Colonic mucosa (tissue), 4 donors: ENCODE results near the gene HTR6. TPM values are rescaled to one million over a fixed set of nuclear protein-coding genes. Genes with fewer than 3 reads are reported as not detected.

Experiments used
- DNase-seq: peaks from one replicate; pipeline ENCODE4 v3.0.0-alpha.2; 2020
- H3K27ac ChIP-seq: fragments of 200-600 bp; one replicate; pipeline ENCODE4 v1.8.0; 2021
- H3K27me3 ChIP-seq: fragments of 200-600 bp; one replicate; pipeline ENCODE4 v1.8.0; 2021
- H3K36me3 ChIP-seq: fragments of 200-600 bp; one replicate; pipeline ENCODE4 v1.8.0; 2021
- H3K4me1 ChIP-seq: fragments of 200-600 bp; one replicate; pipeline ENCODE4 v1.8.0; 2021; ENCODE audit warnings: mild to moderate bottlenecking
- H3K4me3 ChIP-seq: fragments of 200-600 bp; one replicate; pipeline ENCODE4 v1.8.0; 2021
- H3K9ac ChIP-seq, 2 donors: one replicate each; pipeline ENCODE4 v1.7.0; 2013; ENCODE audit warnings: control low read depth in 2 of 2, low read depth in 2 of 2, low read length in 2 of 2
- H3K9me3 ChIP-seq: fragments of 200-600 bp; one replicate; pipeline ENCODE4 v1.8.0; 2021
- intact Hi-C: fragments of 100-400 bp; cut with DNase I; formaldehyde crosslinking; loops from one replicate; pipeline ENCODE4 v1.14.1; 2022
- total RNA-seq, 2 donors: library from RNA; stranded (reverse); fragmentation: NEBNext Ultra II Directional in 1 of 2; extraction: Animal tissue kit (Norgen Biotek cat#: 25700) in 1 of 2; gene quantifications; one replicate each; pipeline ENCODE4 v1.2.1, GENCODE V29; 2021
- TF ChIP-seq, protein P1 (sequence below): fragments of 200-600 bp; IDR thresholded peaks from one replicate; pipeline ENCODE4 v1.8.0; 2022; ENCODE audit warnings: antibody characterized with exemption, mild to moderate bottlenecking
- donor health status: healthy.
- donor health status: DM: no; HTN: no; CAD: no.
- donor health status: DM: no; HTN: no; CAD: no.

The HTR6 gene
- total RNA-seq, 2 donors from 2014 or later = not detected

DNA sequence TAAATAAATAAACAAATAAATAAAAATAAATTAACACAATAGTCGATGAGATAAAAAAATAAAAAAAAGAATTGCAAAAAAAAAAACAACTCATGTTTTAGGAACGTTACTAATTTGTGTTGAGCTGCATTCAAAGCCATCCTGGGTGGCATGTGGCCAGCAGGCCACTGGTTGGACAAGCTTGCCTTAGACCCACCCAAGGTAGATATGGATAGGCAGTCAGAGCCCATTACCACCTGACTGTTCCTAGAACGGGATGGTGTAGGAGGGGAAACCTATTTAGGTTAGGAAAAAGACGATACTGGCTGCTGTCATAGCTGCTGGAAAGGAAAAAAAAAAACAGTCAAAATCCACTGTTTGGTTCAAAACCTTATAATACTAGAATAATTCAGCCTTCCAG, 40.8 kb downstream of the HTR6 start:
- Histone ChIP-seq H3K36me3 (no peaks in the 10 kb centered on the region), H3K4me1 (no peaks in the 10 kb centered on the region), H3K27me3 (no peaks in the 10 kb centered on the region), H3K4me3 (no peak overlapping the region), H3K27ac (no peak overlapping the region), H3K9ac (no peak overlapping the region), H3K9me3 (no peaks in the 10 kb centered on the region)
- TF ChIP-seq, protein P1, sequence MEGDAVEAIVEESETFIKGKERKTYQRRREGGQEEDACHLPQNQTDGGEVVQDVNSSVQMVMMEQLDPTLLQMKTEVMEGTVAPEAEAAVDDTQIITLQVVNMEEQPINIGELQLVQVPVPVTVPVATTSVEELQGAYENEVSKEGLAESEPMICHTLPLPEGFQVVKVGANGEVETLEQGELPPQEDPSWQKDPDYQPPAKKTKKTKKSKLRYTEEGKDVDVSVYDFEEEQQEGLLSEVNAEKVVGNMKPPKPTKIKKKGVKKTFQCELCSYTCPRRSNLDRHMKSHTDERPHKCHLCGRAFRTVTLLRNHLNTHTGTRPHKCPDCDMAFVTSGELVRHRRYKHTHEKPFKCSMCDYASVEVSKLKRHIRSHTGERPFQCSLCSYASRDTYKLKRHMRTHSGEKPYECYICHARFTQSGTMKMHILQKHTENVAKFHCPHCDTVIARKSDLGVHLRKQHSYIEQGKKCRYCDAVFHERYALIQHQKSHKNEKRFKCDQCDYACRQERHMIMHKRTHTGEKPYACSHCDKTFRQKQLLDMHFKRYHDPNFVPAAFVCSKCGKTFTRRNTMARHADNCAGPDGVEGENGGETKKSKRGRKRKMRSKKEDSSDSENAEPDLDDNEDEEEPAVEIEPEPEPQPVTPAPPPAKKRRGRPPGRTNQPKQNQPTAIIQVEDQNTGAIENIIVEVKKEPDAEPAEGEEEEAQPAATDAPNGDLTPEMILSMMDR = no peak
- intact Hi-C loops = no loop called here
- DNase-seq = no peak

DNA sequence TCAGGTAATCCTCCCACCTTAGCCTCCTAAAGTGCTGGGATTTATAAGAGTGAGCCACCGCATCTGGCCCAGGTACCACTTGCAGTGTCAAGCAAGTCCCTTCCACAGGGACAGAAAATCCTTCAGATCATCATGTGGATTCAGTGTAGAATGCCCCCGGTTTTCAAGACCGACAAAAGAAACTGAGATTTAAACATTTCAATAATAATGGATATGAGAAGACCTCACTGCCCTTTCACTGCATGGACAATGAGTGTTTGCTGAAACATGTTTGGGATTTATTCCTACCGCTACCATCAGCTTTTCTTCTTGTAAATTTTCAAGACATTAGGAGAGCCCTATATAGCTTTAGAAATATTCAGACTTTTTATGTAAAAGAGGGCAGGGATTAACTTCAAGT, 41.5 kb downstream of the HTR6 start:
- no peaks in the 10 kb centered on the region for H3K4me1 ChIP-seq
- TF ChIP-seq, protein P1 = no peak
- no peak for DNase-seq
- H3K27ac ChIP-seq = no peak overlapping the region
- no peaks in the 10 kb centered on the region for H3K36me3 ChIP-seq
- H3K4me3 ChIP-seq = no peak overlapping the region
- H3K9ac ChIP-seq = no peak overlapping the region
- no peaks in the 10 kb centered on the region for H3K9me3 ChIP-seq
- intact Hi-C loops = no loop called here
- no peaks in the 10 kb centered on the region for H3K27me3 ChIP-seq

DNA sequence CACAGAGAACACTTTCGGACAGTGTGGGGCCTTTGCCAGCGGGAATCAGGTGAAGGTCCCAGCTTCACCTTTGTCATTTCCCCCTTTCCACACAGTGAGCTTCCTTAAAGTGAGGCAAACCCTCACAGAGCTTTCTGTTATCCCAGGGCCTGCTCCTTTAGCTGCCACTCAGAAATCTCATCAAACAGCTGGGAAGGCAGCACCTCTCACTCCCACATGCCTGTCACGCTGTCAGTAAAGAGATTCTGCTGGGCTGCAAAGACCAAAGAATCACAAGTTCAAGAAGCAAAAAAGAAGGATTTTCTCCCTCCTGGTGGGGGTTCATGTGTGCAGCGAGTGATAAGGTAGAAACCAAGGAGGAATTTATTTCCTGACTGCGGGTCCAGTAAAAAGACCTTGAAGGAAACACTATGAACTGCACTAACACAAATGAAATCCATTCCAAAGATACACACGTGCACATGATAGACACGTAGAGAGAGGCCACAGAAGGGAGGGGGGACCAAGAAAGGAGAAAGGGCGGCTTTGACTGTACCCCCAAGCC, 44.0 kb downstream of the HTR6 start:
- TF ChIP-seq, protein P1 = no peak
- intact Hi-C loops = no loop called here
- Histone ChIP-seq H3K27ac (no peak overlapping the region), H3K4me1 (no peaks in the 10 kb centered on the region), H3K4me3 (no peak overlapping the region), H3K9ac (no peak overlapping the region), H3K9me3 (no peaks in the 10 kb centered on the region), H3K27me3 (no peaks in the 10 kb centered on the region), H3K36me3 (no peaks in the 10 kb centered on the region)
- DNase-seq = no peak

DNA sequence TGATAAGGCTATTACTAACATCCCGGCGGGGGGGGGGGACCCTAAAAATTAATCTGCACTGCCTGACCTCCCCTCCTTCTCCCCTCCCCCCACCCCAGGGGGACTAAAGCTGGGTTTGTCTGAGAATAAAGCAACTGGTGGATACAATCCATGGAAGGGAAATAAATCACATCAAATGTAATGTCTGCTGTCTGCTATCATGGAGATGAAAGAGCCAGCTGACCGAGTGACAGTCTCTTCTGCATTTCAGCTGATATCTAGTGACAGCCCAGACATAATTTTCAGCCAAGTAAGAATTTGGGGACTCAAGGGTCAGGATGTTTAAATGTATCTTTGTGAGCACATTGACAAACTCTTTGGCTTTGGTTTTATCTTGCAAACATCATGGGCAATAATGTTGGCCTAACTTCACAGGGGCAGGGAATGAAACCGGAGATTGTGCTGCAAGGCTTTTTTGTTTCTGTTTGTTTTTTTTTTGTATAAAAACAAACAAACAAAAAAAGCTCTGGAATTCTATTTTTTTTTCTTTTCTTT, 44.7 kb downstream of the HTR6 start:
- intact Hi-C loops = no loop called here
- Histone ChIP-seq H3K9ac (no peak overlapping the region), H3K27ac (no peak overlapping the region), H3K27me3 (no peaks in the 10 kb centered on the region), H3K4me3 (no peak overlapping the region), H3K36me3 (no peaks in the 10 kb centered on the region), H3K9me3 (no peaks in the 10 kb centered on the region), H3K4me1 (no peaks in the 10 kb centered on the region)
- DNase-seq = no peak
- TF ChIP-seq, protein P1 = no peak

DNA sequence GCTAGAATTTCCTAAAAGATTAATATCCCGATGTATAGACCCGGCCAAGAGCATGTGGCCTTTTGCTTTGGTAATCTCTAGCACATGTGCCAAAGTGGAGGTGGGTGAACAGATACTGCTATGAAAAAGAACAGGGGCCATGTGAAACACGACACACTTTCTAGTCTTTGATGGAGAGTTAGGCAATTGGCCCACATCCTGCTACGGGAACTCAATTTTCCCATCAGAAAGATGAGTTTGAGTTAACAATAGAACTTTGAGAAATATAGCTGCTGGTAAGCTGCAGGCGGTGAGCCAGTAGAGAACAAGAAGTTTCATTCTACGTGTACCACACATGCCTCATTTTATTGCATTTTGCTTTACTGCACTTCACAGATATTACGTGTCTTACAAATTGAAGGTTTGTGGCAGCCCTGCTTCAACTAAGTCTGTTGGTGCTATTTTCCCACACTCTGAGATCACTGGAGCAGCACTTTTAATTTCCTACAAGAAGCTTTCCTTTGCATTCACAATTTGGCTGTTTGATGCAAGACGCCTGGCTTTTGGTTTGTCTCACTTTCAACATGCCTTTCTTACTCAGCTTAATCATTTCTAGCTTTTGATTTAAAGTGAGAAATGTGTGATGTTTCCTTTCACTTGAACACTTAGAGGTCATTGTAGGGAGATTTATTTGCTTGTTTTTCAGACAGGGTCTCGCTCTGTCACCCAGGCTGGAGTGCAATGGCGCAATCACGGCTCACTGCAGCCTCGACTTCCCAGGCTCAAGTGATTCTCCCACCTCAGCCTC, 46.3 kb downstream of the HTR6 start:
- intact Hi-C loops = no loop called here
- no peaks in the 10 kb centered on the region for H3K4me1 ChIP-seq
- H3K27ac ChIP-seq = no peak overlapping the region
- no peaks in the 10 kb centered on the region for H3K27me3 ChIP-seq
- H3K9me3 ChIP-seq = no peaks in the 10 kb centered on the region
- no peak for DNase-seq
- H3K36me3 ChIP-seq = no peaks in the 10 kb centered on the region
- no peak overlapping the region for H3K4me3 ChIP-seq
- TF ChIP-seq, protein P1 = no peak
- H3K9ac ChIP-seq = no peak overlapping the region
